GM18909 (cell line): ENCODE measurements around the gene LGALSL.
"Not testable (repeated sequence)": the region's sequence is repeated elsewhere in the genome, so short reads cannot be mapped to it uniquely, and the experiment has no call there.

ENCODE experiments used
- ATAC-seq: cut with Tn5 transposase; IDR thresholded peaks from one replicate; pipeline ENCODE4 v1.9.1; 2021; ENCODE audit warnings: mild to moderate bottlenecking; ENCODE audit not compliant: unreplicated experiment, poor library complexity

Gene LGALSL

GRCh38 chr2:64440843-64441242 is 13.1 kb upstream of the LGALSL start:
- ATAC-seq: no peak

- no peak for ATAC-seq
These were observed 11.7 kb upstream of the LGALSL start for GRCh38 chr2:64442277-64442676.

- no peak for ATAC-seq
These were observed 11.0 kb upstream of the LGALSL start for GRCh38 chr2:64442801-64443429.

- ATAC-seq: not testable (repeated sequence)
These were observed 8.0 kb upstream of the LGALSL start for GRCh38 chr2:64445970-64446369.

- no peak for ATAC-seq
These were observed 6.5 kb upstream of the LGALSL start for GRCh38 chr2:64447317-64448040.

GRCh38 chr2:64448041-64448426 is 5.9 kb upstream of the LGALSL start:
- no peak for ATAC-seq

- no peak for ATAC-seq
These were observed 2.9 kb upstream of the LGALSL start for GRCh38 chr2:64451051-64451450.

- peak; percentile 54 for ATAC-seq
These were observed 697 bp downstream of the LGALSL start for GRCh38 chr2:64454386-64455332.

GRCh38 chr2:64455545-64455944 is 1.6 kb downstream of the LGALSL start:
- ATAC-seq: no peak

GRCh38 chr2:64456293-64456692 is 2.3 kb downstream of the LGALSL start:
- ATAC-seq: no peak

- no peak for ATAC-seq
These were observed 3.6 kb downstream of the LGALSL start for GRCh38 chr2:64457524-64457923.

- ATAC-seq: no peak
These were observed 5.6 kb downstream of the LGALSL start for GRCh38 chr2:64459575-64459974.

- no peak for ATAC-seq
These were observed 6.4 kb downstream of the LGALSL start for GRCh38 chr2:64460330-64460729.

- ATAC-seq: no peak
These were observed 7.5 kb downstream of the LGALSL start for GRCh38 chr2:64461271-64462058.

- ATAC-seq: no peak
These were observed 8.2 kb downstream of the LGALSL start for GRCh38 chr2:64462171-64462570.

GRCh38 chr2:64462940-64463700 is 9.2 kb downstream of the LGALSL start:
- ATAC-seq: no peak

- no peak for ATAC-seq
These were observed 9.8 kb downstream of the LGALSL start for GRCh38 chr2:64463781-64464180.

- no peak for ATAC-seq
These were observed 12.6 kb downstream of the LGALSL start for GRCh38 chr2:64466478-64467085.
